ENCODE measurements around the gene SLC22A16. TPM values are rescaled to one million over a fixed set of nuclear protein-coding genes. Genes with fewer than 3 reads are reported as not detected.
"Not testable (repeated sequence)": the region's sequence is repeated elsewhere in the genome, so short reads cannot be mapped to it uniquely, and the experiment has no call there.

The SLC22A16 gene
- total and polyA plus RNA-seq, 10 of the 15 experiments (the other 5 are each of a cell fraction or from before 2014, with no cell fraction given) = not detected

DNA sequence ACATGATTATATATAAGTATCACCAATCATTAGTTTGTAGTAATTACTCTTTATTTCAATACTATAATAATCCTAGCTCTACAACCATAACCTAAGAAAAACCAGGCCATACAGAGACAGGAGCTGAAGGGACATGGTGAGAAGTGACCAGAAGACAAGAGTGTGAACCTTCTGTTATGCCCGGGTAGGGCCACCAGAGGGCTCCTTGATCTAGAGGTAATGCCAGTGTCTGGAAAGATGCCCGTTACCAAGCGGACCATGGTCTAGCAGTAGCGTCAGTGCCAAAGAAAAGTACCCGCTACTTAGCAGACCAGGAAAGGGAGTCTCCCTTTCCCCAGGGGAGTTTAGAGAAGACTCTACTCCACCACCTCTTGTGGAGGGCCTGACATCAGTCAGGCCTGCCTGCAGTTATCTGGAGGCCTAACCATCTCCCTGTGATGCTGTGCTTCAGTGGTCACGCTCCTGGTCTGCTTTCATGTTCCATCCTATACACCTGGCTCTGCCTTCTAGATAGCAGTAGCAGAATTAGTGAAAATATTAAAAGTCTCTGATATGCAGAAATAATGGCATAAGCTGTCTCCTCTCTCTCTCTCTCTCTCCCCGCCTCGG is 18.7 kb downstream of the SLC22A16 start:
- not testable (repeated sequence) for FAIRE-seq
- WGBS (ENCODE audit: insufficient coverage, insufficient replicate concordance, low lambda C conversion rate, missing lambda C conversion rate) = 31% methylated on average over 8 of the region's 8 CpGs

More for the DNA sequence above, 18.7 kb downstream of the SLC22A16 start:
- H3K27me3 ChIP-seq (replicated peaks in 1 of 2; ENCODE audit: control insufficient read depth in 2 of 2, insufficient read depth in 2 of 2, low read length in 1 of 2); H3K9ac ChIP-seq (ENCODE audit: control insufficient read depth, insufficient read depth, low read length); H3K4me3 ChIP-seq; H2AFZ ChIP-seq (ENCODE audit: control insufficient read depth, low read depth, low read length); H3K36me3 ChIP-seq (ENCODE audit: control insufficient read depth in 2 of 2, insufficient read depth in 2 of 2, low read length in 1 of 2); POLR2A ChIA-PET; H3K4me2 ChIP-seq (ENCODE audit: control insufficient read depth, insufficient read depth); H3K9me3 ChIP-seq (replicated peaks; ENCODE audit: control insufficient read depth, insufficient read depth, low read length); DNase-seq (ENCODE audit: low read depth, low spot score); H3K79me2 ChIP-seq (ENCODE audit: control insufficient read depth, insufficient read depth, low read length); H4K20me1 ChIP-seq (ENCODE audit: control insufficient read depth, insufficient read depth); in situ Hi-C loops (cut with MboI); RAD21 ChIA-PET (ENCODE audit: unreplicated experiment); H3K27ac ChIP-seq (ENCODE audit: control insufficient read depth, insufficient read depth); H3K4me1 ChIP-seq (ENCODE audit: control insufficient read depth, insufficient read depth, low read length); BruUV-seq (replicated peaks): not testable (repeated sequence)
- intact Hi-C loops (cut with micrococcal nuclease; ENCODE audit: unreplicated experiment) = loop anchor here (5.0 kb wide), 1 partner anchor 490 kb away; no protein-coding TSS in a partner anchor
- CTCF ChIA-PET = interaction anchor here (0.6 to 1.5 kb wide), 4 partner anchors 133 to 493 kb away, joined by 3 to 4 read pairs (median 4); no protein-coding TSS in a partner anchor
- TF ChIP-seq CTCF (IDR thresholded peaks at IDR 0.05 in 2 of 3, conservative IDR thresholded peaks at IDR 0.05 in 1 of 3; ENCODE audit: control insufficient read depth in 2 of 3, extremely low read depth in 1 of 3, insufficient read depth in 1 of 3, low read depth in 3 of 3, low read length in 3 of 3) (peak; percentile 40 to 75 (median 45)), RAD21 (IDR thresholded peaks at IDR 0.05; ENCODE audit: insufficient read depth, low read depth, low read length) (peak; percentile 30; the same call in 1 of the 2 replicates), SMC3 (IDR thresholded peaks at IDR 0.05; ENCODE audit: borderline replicate concordance, low read length) (peak; percentile 30; the same call in 1 of the 2 replicates)
- SMC1A ChIA-PET (ENCODE audit: uncharacterized antibody, unreplicated experiment) = interaction anchor here (0.6 to 1.0 kb wide), 2 partner anchors 83 to 323 kb away, joined by 3 read pairs; no protein-coding TSS in a partner anchor
- ATAC-seq = peak; percentile 73

Measured in GM12878 (cell line).